Muscle of leg (tissue), 11 donors: ENCODE measurements around the gene TFAM. TPM values are rescaled to one million over a fixed set of nuclear protein-coding genes. Genes with fewer than 3 reads are reported as not detected.
"Not testable (repeated sequence)": the region's sequence is repeated elsewhere in the genome, so short reads cannot be mapped to it uniquely, and the experiment has no call there.

ENCODE experiments used
- DNase-seq: peaks from one replicate; pipeline ENCODE4 v3.0.0; 2013
- H3K27ac ChIP-seq: one replicate; pipeline ENCODE4 v1.5.1; 2013; ENCODE audit warnings: mild to moderate bottlenecking, low read length, control low read depth
- H3K27me3 ChIP-seq: one replicate; pipeline ENCODE4 v1.6.1; 2013; ENCODE audit warnings: low read length; ENCODE audit not compliant: control insufficient read depth, insufficient read depth
- H3K36me3 ChIP-seq: one replicate; pipeline ENCODE4 v1.6.1; 2013; ENCODE audit warnings: low read length; ENCODE audit not compliant: control insufficient read depth, insufficient read depth
- H3K4me1 ChIP-seq: one replicate; pipeline ENCODE4 v1.6.1; 2013; ENCODE audit warnings: low read length; ENCODE audit not compliant: control insufficient read depth, insufficient read depth
- H3K4me3 ChIP-seq: one replicate; pipeline ENCODE4 v1.5.1; 2013; ENCODE audit warnings: low read length, control low read depth
- H3K9me3 ChIP-seq: replicated peaks from 2 replicates; pipeline ENCODE4 v1.6.1; 2013; ENCODE audit warnings: low read depth, low read length; ENCODE audit not compliant: control insufficient read depth
- WGBS: methylation state at CpG from one replicate; pipeline ENCODE4 v1.1.5; 2013; ENCODE audit warnings: missing lambda C conversion rate; ENCODE audit not compliant: insufficient coverage; 5-methylcytosine and 5-hydroxymethylcytosine counted together
- polyA plus RNA-seq, 8 donors: library from polyadenylated mRNA; unstranded; fragments of 120-200 nt; gene quantifications; one replicate each; pipeline versions ENCODE4 v1.2.1 to v1.2.3, GENCODE V29; 2013; ENCODE audit warnings: inconsistent platforms in 1 of 8, low replicate concordance in 1 of 8; ENCODE audit not compliant: insufficient read length in 8 of 8, insufficient read depth in 1 of 8
- total RNA-seq: library from RNA; stranded (reverse); fragments of 120-200 nt; gene quantifications from one replicate; pipeline ENCODE4 v1.2.4, GENCODE V29; 2013

The TFAM gene
- total and polyA plus RNA-seq, 9 donors = 24.9 to 37.6 (median 32.6) TPM

GRCh38 chr10:58417902-58418301 is 32.7 kb downstream of the TFAM start:
- not testable (repeated sequence) for H3K4me3 ChIP-seq, H3K9me3 ChIP-seq, DNase-seq, H3K27ac ChIP-seq, H3K4me1 ChIP-seq, H3K27me3 ChIP-seq, H3K36me3 ChIP-seq
- no CpG with 5 or more reads among the region's 2 CpGs for WGBS

- no CpG with 5 or more reads among the region's 1 CpG for WGBS
- no peak overlapping the region for H3K4me3 ChIP-seq
- no peaks in the 10 kb centered on the region for H3K4me1 ChIP-seq
These were observed 39.0 kb downstream of the TFAM start for GRCh38 chr10:58424176-58424575.

DNA sequence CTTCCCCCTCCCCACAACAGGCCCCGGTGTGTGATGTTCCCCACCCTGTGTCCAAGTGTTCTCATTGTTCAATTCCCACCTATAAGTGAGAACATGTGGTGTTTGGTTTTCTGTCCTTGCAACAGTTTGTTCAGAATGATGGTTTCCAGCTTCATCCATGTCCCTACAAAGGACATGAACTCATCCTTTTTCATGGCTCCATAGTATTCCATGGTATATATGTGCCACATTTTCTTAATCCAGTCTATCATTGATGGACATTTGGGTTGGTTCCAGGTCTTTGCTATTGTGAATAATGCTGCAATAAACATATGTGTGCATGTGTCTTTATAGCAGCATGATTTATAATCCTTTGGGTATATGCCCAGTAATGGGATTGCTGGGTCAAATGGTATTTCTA is 43.2 kb downstream of the TFAM start:
- not testable (repeated sequence) for H3K4me3 ChIP-seq, H3K27ac ChIP-seq, H3K36me3 ChIP-seq, H3K9me3 ChIP-seq, H3K4me1 ChIP-seq, H3K27me3 ChIP-seq, DNase-seq
- WGBS = no CpG with 5 or more reads among the region's 1 CpG

More at GRCh38 chr10:58424176-58424575, 39.0 kb downstream of the TFAM start:
- peaks cover 9% of the 10 kb centered on the region for H3K9me3 ChIP-seq
- no peak overlapping the region for H3K27ac ChIP-seq
- no peaks in the 10 kb centered on the region for H3K27me3 ChIP-seq
- no peak for DNase-seq
- H3K36me3 ChIP-seq = no peaks in the 10 kb centered on the region

DNA sequence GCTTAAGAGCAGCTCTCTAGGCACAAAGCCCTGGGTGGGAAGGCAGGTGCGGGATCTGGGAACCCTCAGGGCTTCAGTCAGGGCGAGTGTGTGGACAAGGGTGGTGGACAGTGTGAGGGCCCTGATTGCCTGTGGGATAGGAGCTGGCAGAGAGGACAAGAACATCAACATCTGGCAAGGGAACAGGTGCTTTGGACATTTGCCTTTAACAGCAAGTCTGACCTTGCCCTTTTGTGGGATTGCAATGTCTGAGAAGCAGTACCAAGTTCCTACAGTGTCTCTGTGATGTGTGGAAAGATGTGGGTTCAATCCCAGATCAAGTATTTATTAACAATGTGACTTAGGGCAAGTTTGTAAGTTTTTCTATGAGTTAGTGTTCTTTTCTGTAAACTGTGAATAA is 46.7 kb downstream of the TFAM start:
- H3K9me3 ChIP-seq = no peaks in the 10 kb centered on the region
- no peak for DNase-seq
- WGBS = no CpG with 5 or more reads among the region's 2 CpGs

GRCh38 chr10:58433066-58433465 is 47.9 kb downstream of the TFAM start:
- H3K4me3 ChIP-seq = no peak overlapping the region
- WGBS = no CpG with 5 or more reads among the region's 2 CpGs
- H3K9me3 ChIP-seq = no peaks in the 10 kb centered on the region
- no peak for DNase-seq
- no peaks in the 10 kb centered on the region for H3K36me3 ChIP-seq
- no peaks in the 10 kb centered on the region for H3K4me1 ChIP-seq
- H3K27me3 ChIP-seq = no peaks in the 10 kb centered on the region
- H3K27ac ChIP-seq = no peak overlapping the region

More for the DNA sequence above, 46.7 kb downstream of the TFAM start:
- Histone ChIP-seq H3K4me1 (no peaks in the 10 kb centered on the region), H3K36me3 (no peaks in the 10 kb centered on the region), H3K4me3 (no peak overlapping the region), H3K27me3 (no peaks in the 10 kb centered on the region), H3K27ac (no peak overlapping the region)

GRCh38 chr10:58433571-58433970 is 48.4 kb downstream of the TFAM start:
- no peaks in the 10 kb centered on the region for H3K27me3 ChIP-seq
- no peaks in the 10 kb centered on the region for H3K4me1 ChIP-seq
- no peak overlapping the region for H3K4me3 ChIP-seq
- DNase-seq = no peak
- no peak overlapping the region for H3K27ac ChIP-seq
- 95% methylated on average over 2 of the region's 5 CpGs for WGBS
- no peaks in the 10 kb centered on the region for H3K9me3 ChIP-seq
- no peaks in the 10 kb centered on the region for H3K36me3 ChIP-seq

DNA sequence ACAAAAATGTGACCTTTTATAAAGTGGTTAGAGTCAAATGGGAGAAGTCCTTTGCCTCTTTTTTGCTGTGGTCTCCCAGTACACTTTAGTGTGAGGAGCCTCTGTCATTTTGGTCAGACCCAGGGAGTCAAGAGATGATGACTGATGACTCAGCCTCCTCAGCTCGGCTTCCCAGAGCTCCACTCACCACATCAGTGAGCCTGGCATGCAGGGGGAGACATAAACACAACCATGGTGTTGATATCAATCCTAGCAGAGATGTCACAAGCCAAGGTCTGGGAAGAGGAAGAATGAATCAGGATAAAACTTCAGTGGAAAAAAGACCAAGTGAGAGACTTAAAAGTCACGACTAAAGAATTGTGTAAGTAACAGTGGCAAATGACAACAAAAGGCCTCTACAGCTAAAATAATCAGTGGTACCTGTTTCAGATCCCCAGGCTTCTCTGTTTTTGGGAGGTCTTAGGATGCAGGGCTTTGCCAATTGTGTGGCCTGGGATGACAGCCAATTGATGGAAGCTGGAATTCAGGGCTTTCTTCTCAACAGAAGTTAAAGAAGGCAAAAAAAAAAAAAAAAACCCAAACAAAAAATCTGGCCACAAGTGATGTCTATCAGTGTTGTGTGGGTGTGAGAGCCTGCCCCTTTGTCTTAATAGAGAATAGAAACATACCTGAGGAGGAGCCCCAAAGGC is 50.2 kb downstream of the TFAM start:
- Histone ChIP-seq H3K9me3 (no peaks in the 10 kb centered on the region), H3K27me3 (no peaks in the 10 kb centered on the region), H3K36me3 (no peaks in the 10 kb centered on the region), H3K4me3 (no peak overlapping the region), H3K27ac (no peak overlapping the region), H3K4me1 (no peaks in the 10 kb centered on the region)
- WGBS = no CpG with 5 or more reads among the region's 2 CpGs
- no peak for DNase-seq

- Histone ChIP-seq H3K9me3 (no peaks in the 10 kb centered on the region), H3K27me3 (no peaks in the 10 kb centered on the region), H3K4me1 (no peaks in the 10 kb centered on the region), H3K36me3 (no peaks in the 10 kb centered on the region), H3K27ac (no peak overlapping the region), H3K4me3 (no peak overlapping the region)
- WGBS = 70% methylated on average over 2 of the region's 4 CpGs
- DNase-seq = no peak
These were observed 50.9 kb downstream of the TFAM start for GRCh38 chr10:58436071-58436470.

DNA sequence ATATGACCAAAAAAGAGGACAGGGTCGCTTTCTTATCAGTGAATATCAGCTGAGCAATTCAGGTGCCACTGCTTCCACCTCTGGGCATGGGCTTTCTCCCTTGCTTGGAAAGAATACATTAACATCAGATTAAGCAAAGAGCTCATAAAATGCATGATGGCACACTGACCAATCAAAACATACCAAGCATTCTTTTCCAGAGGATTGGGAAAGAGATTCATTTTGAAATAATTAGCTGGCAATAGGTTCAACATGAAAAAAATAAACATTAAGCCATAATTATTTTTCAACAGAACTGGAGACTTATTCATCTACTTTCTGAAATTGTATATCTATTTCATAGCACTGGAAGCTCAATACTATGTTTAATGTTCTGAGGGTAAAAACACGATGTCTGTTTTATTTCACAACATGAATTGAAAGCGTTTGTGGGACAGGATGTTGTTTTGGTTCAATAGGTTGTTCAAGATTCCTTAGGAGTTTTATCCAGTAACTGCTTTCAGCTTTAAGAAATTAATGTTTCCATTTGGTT is 53.2 kb downstream of the TFAM start:
- Histone ChIP-seq H3K27me3 (no peaks in the 10 kb centered on the region), H3K4me3 (no peak overlapping the region), H3K27ac (no peak overlapping the region), H3K9me3 (no peaks in the 10 kb centered on the region), H3K36me3 (no peaks in the 10 kb centered on the region), H3K4me1 (no peaks in the 10 kb centered on the region)
- peak; percentile 49 for DNase-seq
- WGBS = no CpG with 5 or more reads among the region's 3 CpGs

DNA sequence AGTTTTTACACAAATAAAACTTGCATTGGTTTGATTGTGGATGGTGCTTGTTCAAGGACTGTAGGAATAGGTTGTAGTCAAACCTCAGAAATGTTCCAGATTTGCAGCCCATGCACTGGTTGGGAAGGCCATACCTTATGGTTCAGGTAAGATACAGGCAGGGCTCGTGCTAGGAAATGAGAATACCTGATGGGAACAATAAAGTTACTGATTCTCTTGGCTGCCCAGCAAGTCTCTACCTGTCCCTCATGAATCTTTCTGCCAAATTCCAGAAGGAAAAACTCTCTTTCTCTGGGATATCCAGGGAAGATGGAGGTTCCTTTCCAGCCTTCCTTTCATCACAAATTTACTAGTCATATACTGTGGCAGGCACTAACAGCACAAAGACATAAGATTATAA is 53.8 kb downstream of the TFAM start:
- Histone ChIP-seq H3K27me3 (no peaks in the 10 kb centered on the region), H3K27ac (no peak overlapping the region), H3K4me3 (no peak overlapping the region), H3K9me3 (no peaks in the 10 kb centered on the region), H3K4me1 (no peaks in the 10 kb centered on the region), H3K36me3 (no peaks in the 10 kb centered on the region)
- DNase-seq = no peak
- no CpG with 5 or more reads among the region's 1 CpG for WGBS
